Endodermal cell (in vitro differentiated cells): ENCODE data around the gene CSTA. TPM values are rescaled to one million over a fixed set of nuclear protein-coding genes. Genes with fewer than 3 reads are reported as not detected.

Experiments
- DNase-seq: peaks from one replicate; pipeline ENCODE4 v3.0.0-alpha.2; 2017
- H3K27ac ChIP-seq: 2 replicates; pipeline ENCODE4 v1.5.1; 2013; ENCODE audit warnings: mild to moderate bottlenecking, low read depth, low read length, moderate library complexity
- H3K27me3 ChIP-seq: 2 replicates; pipeline ENCODE4 v1.6.1; 2013; ENCODE audit warnings: mild to moderate bottlenecking, low read length, moderate library complexity; ENCODE audit not compliant: insufficient read depth, control insufficient read depth, poor library complexity, severe bottlenecking
- H3K36me3 ChIP-seq: 2 replicates; pipeline ENCODE4 v1.7.0; 2013; ENCODE audit warnings: mild to moderate bottlenecking, low read length, moderate library complexity; ENCODE audit not compliant: control insufficient read depth, insufficient read depth
- H3K4me1 ChIP-seq: one replicate; pipeline ENCODE4 v1.7.0; 2013; ENCODE audit warnings: low read length; ENCODE audit not compliant: control insufficient read depth, insufficient read depth
- H3K4me3 ChIP-seq: 2 replicates; pipeline ENCODE4 v1.5.1; 2013; ENCODE audit warnings: mild to moderate bottlenecking, low read length, moderate library complexity
- H3K9ac ChIP-seq: 2 replicates; pipeline ENCODE4 v1.6.1; 2013; ENCODE audit warnings: mild to moderate bottlenecking, low read length, moderate library complexity; ENCODE audit not compliant: poor library complexity, severe bottlenecking; ENCODE audit errors: extremely low read depth
- H3K9me3 ChIP-seq: 2 replicates; pipeline ENCODE4 v1.6.1; 2013; ENCODE audit warnings: mild to moderate bottlenecking, low read length, moderate library complexity; ENCODE audit not compliant: control insufficient read depth
- H3K27ac Mint-ChIP-seq: 2 replicates; pipeline ENCODE4 v1.8.0; 2020; ENCODE audit warnings: mixed read lengths
- H3K27me3 Mint-ChIP-seq: 2 replicates; pipeline ENCODE4 v1.8.0; 2021; ENCODE audit warnings: mild to moderate bottlenecking, mixed read lengths; ENCODE audit not compliant: insufficient read depth
- H3K36me3 Mint-ChIP-seq: 2 replicates; pipeline ENCODE4 v1.8.0; 2020; ENCODE audit warnings: low read depth, mixed read lengths
- H3K4me1 Mint-ChIP-seq: 2 replicates; pipeline ENCODE4 v1.8.0; 2020; ENCODE audit warnings: mixed read lengths
- H3K4me3 Mint-ChIP-seq: 2 replicates; pipeline ENCODE4 v1.8.0; 2020; ENCODE audit warnings: mild to moderate bottlenecking, moderate library complexity, mixed read lengths
- H3K9me3 Mint-ChIP-seq: 2 replicates; pipeline ENCODE4 v1.8.0; 2020; ENCODE audit warnings: mild to moderate bottlenecking, mixed read lengths
- CTCF ChIP-seq: fragments of 200-600 bp; sonication (generic); conservative IDR thresholded peaks from 2 replicates; pipeline ENCODE4 v1.5.0; 2021; ENCODE audit warnings: antibody characterized with exemption, mild to moderate bottlenecking
- WGBS, 2 experiments: methylation state at CpG; one replicate each; pipeline versions ENCODE4 v1.1.5 to v1.1.7; 2013; ENCODE audit warnings: missing lambda C conversion rate in 2 of 2, mixed read lengths in 1 of 2; ENCODE audit not compliant: insufficient coverage in 1 of 2, insufficient read length in 1 of 2; 5-methylcytosine and 5-hydroxymethylcytosine counted together
- total RNA-seq, 2 donors: library from RNA; stranded (reverse); fragmentation: NEBNext Ultra II Directional in 1 of 2; extraction: Animal tissue kit (Norgen Biotek cat#: 25700) in 1 of 2; gene quantifications; 2 replicates in 1 of 2; 3 replicates in 1 of 2; pipeline ENCODE4 v1.2.1, GENCODE V29; 2021

CSTA gene
- total RNA-seq, 2 donors from 2014 or later: not detected

- Histone ChIP-seq H3K4me3 (no peak overlapping the region), H3K9ac (no peak overlapping the region), H3K36me3 (no peaks in the 10 kb centered on the region), H3K27me3 (peaks cover 15% of the 10 kb centered on the region), H3K9me3 (no peaks in the 10 kb centered on the region), H3K27ac (no peak overlapping the region), H3K4me1 (no peaks in the 10 kb centered on the region)
- Mint-ChIP-seq H3K27me3 (peaks cover 28% of the 10 kb centered on the region), H3K4me1 (no peaks in the 10 kb centered on the region), H3K36me3 (no peaks in the 10 kb centered on the region), H3K9me3 (no peaks in the 10 kb centered on the region), H3K27ac (no peak overlapping the region), H3K4me3 (no peak overlapping the region)
- DNase-seq: no peak
- TF ChIP-seq CTCF: no peak
- WGBS, 2 experiments: 95 to 99% methylated on average over 8 of the region's 8 CpGs
Observed at GRCh38 chr3:122332551-122332950, 7.5 kb downstream of the CSTA start.

- Histone ChIP-seq H3K9me3 (peaks cover 4% of the 10 kb centered on the region), H3K36me3 (no peaks in the 10 kb centered on the region), H3K27me3 (no peaks in the 10 kb centered on the region), H3K4me1 (no peaks in the 10 kb centered on the region), H3K27ac (no peak overlapping the region), H3K4me3 (no peak overlapping the region), H3K9ac (no peak overlapping the region)
- Mint-ChIP-seq H3K27ac (no peak overlapping the region), H3K27me3 (peaks cover 13% of the 10 kb centered on the region), H3K4me1 (no peaks in the 10 kb centered on the region), H3K9me3 (peaks cover 10% of the 10 kb centered on the region), H3K4me3 (no peak overlapping the region), H3K36me3 (no peaks in the 10 kb centered on the region)
- TF ChIP-seq CTCF: no peak
- DNase-seq: no peak
- WGBS, 2 experiments: 83 to 96% methylated on average over 1 of the region's 1 CpG
Observed at GRCh38 chr3:122342803-122343202, 17.8 kb downstream of the CSTA start.

GRCh38 chr3:122343654-122344053 lies 18.6 kb downstream of the CSTA start:
- Mint-ChIP-seq H3K36me3 (no peaks in the 10 kb centered on the region), H3K4me3 (no peak overlapping the region), H3K9me3 (peaks cover 10% of the 10 kb centered on the region), H3K4me1 (no peaks in the 10 kb centered on the region), H3K27ac (no peak overlapping the region), H3K27me3 (peaks cover 16% of the 10 kb centered on the region)
- no peak for TF ChIP-seq CTCF
- WGBS, 2 experiments: 80% methylated on average over 2 of the region's 2 CpGs; no CpG with 5 or more reads in 1 of the 2 experiments
- no peak overlapping the region for H3K9ac ChIP-seq
- H3K9me3 ChIP-seq: peaks cover 4% of the 10 kb centered on the region
- H3K4me3 ChIP-seq: no peak overlapping the region
- DNase-seq: no peak
- H3K27me3 ChIP-seq: no peaks in the 10 kb centered on the region
- no peaks in the 10 kb centered on the region for H3K36me3 ChIP-seq
- no peak overlapping the region for H3K27ac ChIP-seq
- H3K4me1 ChIP-seq: no peaks in the 10 kb centered on the region
